Peyer's patch (tissue), 4 donors: ENCODE data around the gene ACAP1. TPM values are rescaled to one million over a fixed set of nuclear protein-coding genes. Genes with fewer than 3 reads are reported as not detected.

Experiments used
- DNase-seq, 3 donors: peaks; one replicate each; pipeline ENCODE4 v3.0.0-alpha.2; 2017 to 2019
- H3K27ac ChIP-seq, 4 donors: fragments of 200-600 bp; sonication (generic); one replicate each; pipeline ENCODE4 v1.5.1; 2016 to 2019
- H3K27me3 ChIP-seq, 2 donors: fragments of 200-600 bp; sonication (generic); one replicate each; pipeline ENCODE4 v1.5.1; 2019
- H3K36me3 ChIP-seq, 3 donors: fragments of 200-600 bp; sonication (generic); one replicate each; pipeline ENCODE4 v1.5.1; 2016 to 2019
- H3K4me1 ChIP-seq, 4 donors: fragments of 200-600 bp; sonication (generic); one replicate each; pipeline ENCODE4 v1.5.1; 2016 to 2019
- H3K4me3 ChIP-seq, 4 donors: fragments of 200-600 bp; sonication (generic); 1 replicate in 3 of 4; 2 replicates in 1 of 4; pipeline ENCODE4 v1.5.1; 2016 to 2019; ENCODE audit warnings: mild to moderate bottlenecking in 1 of 4
- H3K9me3 ChIP-seq, 4 donors: fragments of 200-600 bp; sonication (generic); one replicate each; pipeline ENCODE4 v1.5.1; 2016 to 2019; ENCODE audit warnings: mild to moderate bottlenecking in 1 of 4
- CTCF ChIP-seq, 6 experiments: fragments of 450-650 bp in 4 of 6; fragments of 200-600 bp in 2 of 6; sonication (generic) in 1 of 6; IDR thresholded peaks; one replicate each; pipeline ENCODE4 v1.5.1; 2017 to 2019; ENCODE audit warnings: antibody characterized with exemption in 6 of 6, mild to moderate bottlenecking in 3 of 6, moderate library complexity in 1 of 6
- POLR2A ChIP-seq, 2 donors: fragments of 450-650 bp; IDR thresholded peaks; one replicate each; pipeline ENCODE4 v1.5.1; 2017; ENCODE audit warnings: antibody characterized with exemption in 2 of 2, mild to moderate bottlenecking in 2 of 2, moderate library complexity in 2 of 2
- total RNA-seq, 4 donors: library from RNA; depleted of rRNA; stranded (reverse); fragments of >200 nt; gene quantifications; one replicate each; pipeline ENCODE4 v1.1.0, GENCODE V29; 2016

The ACAP1 gene
- total RNA-seq, 4 donors from 2014 or later: 15.6 to 696 (median 24.0) TPM

GRCh38 chr17:7352503-7352889, 16.2 kb downstream of the ACAP1 start:
- no peaks in the 10 kb centered on the region for H3K36me3 ChIP-seq
- peak overlapping the region; percentile 66 to 84 (median 74) for H3K4me3 ChIP-seq
- no peaks in the 10 kb centered on the region for H3K9me3 ChIP-seq
- H3K27me3 ChIP-seq: no peaks in the 10 kb centered on the region
- H3K27ac ChIP-seq: peak overlapping the region; percentile 83 to 98 (median 96)
- DNase-seq: no peak
- peak in 3 of 6 experiments; percentile 41 to 54 (median 52) for TF ChIP-seq CTCF (IDR thresholded peaks at IDR 0.05)
- TF ChIP-seq POLR2A (IDR thresholded peaks at IDR 0.05): no peak
- peaks cover 5 to 54% (median 24%) of the 10 kb centered on the region in 4 donors for H3K4me1 ChIP-seq

- Histone ChIP-seq H3K36me3 (no peaks in the 10 kb centered on the region), H3K27ac (peak overlapping the region in 2 of 4 donors; percentile 95 to 96), H3K4me1 (peaks cover 5 to 54% (median 24%) of the 10 kb centered on the region in 4 donors), H3K9me3 (no peaks in the 10 kb centered on the region), H3K4me3 (peak overlapping the region in 3 of 4 donors; percentile 66 to 84 (median 80)), H3K27me3 (no peaks in the 10 kb centered on the region)
- no peak for DNase-seq
- TF ChIP-seq CTCF (IDR thresholded peaks at IDR 0.05): no peak
- TF ChIP-seq POLR2A (IDR thresholded peaks at IDR 0.05): no peak
Observed at GRCh38 chr17:7352910-7353635, 16.7 kb downstream of the ACAP1 start.

- Histone ChIP-seq H3K4me1 (peaks cover 5 to 54% (median 24%) of the 10 kb centered on the region in 4 donors), H3K4me3 (no peak overlapping the region), H3K9me3 (no peaks in the 10 kb centered on the region), H3K36me3 (no peaks in the 10 kb centered on the region), H3K27me3 (no peaks in the 10 kb centered on the region), H3K27ac (peak overlapping the region in 1 of 4 donors; percentile 12)
- TF ChIP-seq CTCF (IDR thresholded peaks at IDR 0.05): no peak
- no peak for TF ChIP-seq POLR2A (IDR thresholded peaks at IDR 0.05)
- no peak for DNase-seq
Observed at GRCh38 chr17:7354262-7354843, 18.0 kb downstream of the ACAP1 start.

GRCh38 chr17:7355053-7355452, 18.7 kb downstream of the ACAP1 start, which contains the start of gene TMEM95:
Gene TMEM95, plus strand, starts transcription at chr17:7355156. Its CDS starts 49 bp downstream, at chr17:7355205.
- H3K4me1 ChIP-seq: peaks cover 5 to 50% (median 20%) of the 10 kb centered on the region in 4 donors
- TF ChIP-seq CTCF (IDR thresholded peaks at IDR 0.05) (no peak), POLR2A (IDR thresholded peaks at IDR 0.05) (no peak)
- no peaks in the 10 kb centered on the region for H3K27me3 ChIP-seq
- H3K36me3 ChIP-seq: no peaks in the 10 kb centered on the region
- H3K9me3 ChIP-seq: no peaks in the 10 kb centered on the region
- no peak for DNase-seq
- peak within 1 kb of the TSS in 2 of 4 donors; percentile 43 to 46 for H3K27ac ChIP-seq
- no peak within 1 kb of the TSS for H3K4me3 ChIP-seq

GRCh38 chr17:7355573-7355972, 19.2 kb downstream of the ACAP1 start:
- Histone ChIP-seq H3K4me3 (no peak overlapping the region), H3K27ac (peak overlapping the region in 1 of 4 donors; percentile 46), H3K4me1 (peaks cover 2 to 44% (median 14%) of the 10 kb centered on the region in 4 donors), H3K27me3 (no peaks in the 10 kb centered on the region), H3K9me3 (no peaks in the 10 kb centered on the region), H3K36me3 (no peaks in the 10 kb centered on the region)
- no peak for TF ChIP-seq CTCF (IDR thresholded peaks at IDR 0.05)
- no peak for TF ChIP-seq POLR2A (IDR thresholded peaks at IDR 0.05)
- DNase-seq: no peak
